Breast epithelium (tissue), 3 donors: ENCODE measurements around the gene OTUD3.

Experiments
- CTCF ChIP-seq, 3 donors: fragments of 450-650 bp; IDR thresholded peaks; one replicate each; pipeline ENCODE4 v1.5.1; 2016 to 2017; ENCODE audit warnings: antibody characterized with exemption in 3 of 3, mild to moderate bottlenecking in 3 of 3, moderate library complexity in 3 of 3
- POLR2A ChIP-seq: fragments of 450-650 bp; IDR thresholded peaks from one replicate; pipeline ENCODE4 v1.6.1; 2016; ENCODE audit warnings: antibody characterized with exemption, mild to moderate bottlenecking, moderate library complexity

- TF ChIP-seq CTCF (IDR thresholded peaks at IDR 0.05) (no peak), POLR2A (no peak)
These were observed 19.5 kb downstream of the OTUD3 start for GRCh38 chr1:19901653-19902052.
